PFSK-1 (cell line): Measurements from ENCODE around the gene PHC1.

Experiments
- FOXP2 ChIP-seq: optimal IDR thresholded peaks from 2 replicates; pipeline ENCODE3; 2011; ENCODE audit warnings: borderline replicate concordance, control low read depth, inconsistent platforms; ENCODE audit not compliant: insufficient read depth; ENCODE audit errors: extremely low read length, extremely low read depth
- POLR2AphosphoS5 ChIP-seq: IDR thresholded peaks from 2 replicates; pipeline ENCODE4 v1.6.1; 2012; ENCODE audit warnings: low read depth, mild to moderate bottlenecking, control low read depth, low read length, moderate library complexity
- REST ChIP-seq, 2 experiments: IDR thresholded peaks; 2 replicates each; pipeline versions ENCODE4 v1.6.1 to v1.8.0; 2011 to 2012; ENCODE audit warnings: low read depth in 2 of 2, low read length in 2 of 2, control low read depth in 1 of 2, inconsistent platforms in 1 of 2, mild to moderate bottlenecking in 1 of 2, moderate library complexity in 1 of 2; ENCODE audit not compliant: insufficient read depth in 1 of 2
- SIN3A ChIP-seq: IDR thresholded peaks from 2 replicates; pipeline ENCODE4 v1.6.1; 2012; ENCODE audit warnings: mild to moderate bottlenecking, low read length, moderate library complexity, borderline replicate concordance; ENCODE audit not compliant: insufficient read depth
- TAF1 ChIP-seq: IDR thresholded peaks from 2 replicates; pipeline ENCODE4 v1.6.1; 2012; ENCODE audit warnings: low read length, control low read depth, borderline replicate concordance; ENCODE audit not compliant: insufficient read depth

Gene PHC1

GRCh38 chr12:8946733-8947132 is 32.4 kb downstream of the PHC1 start:
- TF ChIP-seq POLR2AphosphoS5 (no peak), REST (IDR thresholded peaks at IDR 0.05; ENCODE audit: insufficient read depth in 1 of 2, low read depth in 2 of 2, low read length in 2 of 2) (no peak), FOXP2 (no peak), TAF1 (no peak), SIN3A (no peak)

- TF ChIP-seq SIN3A, result no peak
- no peak for TF ChIP-seq FOXP2
- TF ChIP-seq REST (IDR thresholded peaks at IDR 0.05; ENCODE audit: insufficient read depth in 1 of 2, low read depth in 2 of 2, low read length in 2 of 2), result no peak
- TF ChIP-seq POLR2AphosphoS5, result no peak
- TF ChIP-seq TAF1, result no peak
These were observed 33.4 kb downstream of the PHC1 start for GRCh38 chr12:8947737-8948136.

- TF ChIP-seq POLR2AphosphoS5 (no peak), REST (IDR thresholded peaks at IDR 0.05; ENCODE audit: insufficient read depth in 1 of 2, low read depth in 2 of 2, low read length in 2 of 2) (no peak), SIN3A (no peak), FOXP2 (no peak), TAF1 (no peak)
These were observed 34.5 kb downstream of the PHC1 start for GRCh38 chr12:8948701-8949341.

- TF ChIP-seq FOXP2 (peak; percentile 28), TAF1 (peak; percentile 82; the same call in 1 of the 2 replicates), SIN3A (0 out of 2 replicates have a peak, but pooled peaks have one; percentile 72), POLR2AphosphoS5 (peak; percentile 85), REST (IDR thresholded peaks at IDR 0.05; ENCODE audit: insufficient read depth in 1 of 2, low read depth in 2 of 2, low read length in 2 of 2) (0 out of 4 replicates have a peak, but pooled peaks of 1 of the 2 experiments have one; percentile 28)
These were observed 35.3 kb downstream of the PHC1 start, which contains the start of gene M6PR for GRCh38 chr12:8949342-8950220. Gene M6PR (minus strand): TSS chr12:8949645. CDS start chr12:8946404, 3,241 bp downstream.
